Activated T-cell treated with anti-CD3 and anti-CD28 coated beads, Interleukin-2, amount 50 U/mL, for 24 hours (primary cell): ENCODE data around the gene CASP1.
"Not testable (repeated sequence)": the region's sequence is repeated elsewhere in the genome, so short reads cannot be mapped to it uniquely, and the experiment has no call there.

Experiments used
- DNase-seq: peaks from one replicate; pipeline ENCODE4 v3.0.0-alpha.2; 2020
- H3K27ac Mint-ChIP-seq: 2 replicates; pipeline ENCODE4 v1.8.0; 2020; ENCODE audit warnings: mild to moderate bottlenecking, mixed read lengths
- H3K27me3 Mint-ChIP-seq: 2 replicates; pipeline ENCODE4 v1.8.0; 2020; ENCODE audit warnings: mixed read lengths
- H3K36me3 Mint-ChIP-seq: 2 replicates; pipeline ENCODE4 v1.8.0; 2020; ENCODE audit warnings: low read depth, mixed read lengths
- H3K4me1 Mint-ChIP-seq: 2 replicates; pipeline ENCODE4 v1.8.0; 2020; ENCODE audit warnings: low read depth, mixed read lengths
- H3K4me3 Mint-ChIP-seq: 2 replicates; pipeline ENCODE4 v1.8.0; 2020; ENCODE audit warnings: mild to moderate bottlenecking, moderate library complexity, mixed read lengths
- H3K9me3 Mint-ChIP-seq: 2 replicates; pipeline ENCODE4 v1.8.0; 2020; ENCODE audit warnings: mixed read lengths

CASP1 gene

GRCh38 chr11:105056446-105056845 lies 21.5 kb upstream of the CASP1 start:
- H3K27ac Mint-ChIP-seq = no peak overlapping the region
- no peak overlapping the region for H3K4me3 Mint-ChIP-seq
- H3K36me3 Mint-ChIP-seq = no peaks in the 10 kb centered on the region
- H3K27me3 Mint-ChIP-seq = peaks cover 3% of the 10 kb centered on the region
- no peaks in the 10 kb centered on the region for H3K4me1 Mint-ChIP-seq
- DNase-seq = no peak
- H3K9me3 Mint-ChIP-seq = no peaks in the 10 kb centered on the region

- no peaks in the 10 kb centered on the region for H3K9me3 Mint-ChIP-seq
- no peaks in the 10 kb centered on the region for H3K27me3 Mint-ChIP-seq
- H3K27ac Mint-ChIP-seq = no peak overlapping the region
- no peaks in the 10 kb centered on the region for H3K36me3 Mint-ChIP-seq
- H3K4me1 Mint-ChIP-seq = no peaks in the 10 kb centered on the region
- no peak for DNase-seq
- no peak overlapping the region for H3K4me3 Mint-ChIP-seq
Measured at GRCh38 chr11:105054723-105055493, 20.0 kb upstream of the CASP1 start.

DNA sequence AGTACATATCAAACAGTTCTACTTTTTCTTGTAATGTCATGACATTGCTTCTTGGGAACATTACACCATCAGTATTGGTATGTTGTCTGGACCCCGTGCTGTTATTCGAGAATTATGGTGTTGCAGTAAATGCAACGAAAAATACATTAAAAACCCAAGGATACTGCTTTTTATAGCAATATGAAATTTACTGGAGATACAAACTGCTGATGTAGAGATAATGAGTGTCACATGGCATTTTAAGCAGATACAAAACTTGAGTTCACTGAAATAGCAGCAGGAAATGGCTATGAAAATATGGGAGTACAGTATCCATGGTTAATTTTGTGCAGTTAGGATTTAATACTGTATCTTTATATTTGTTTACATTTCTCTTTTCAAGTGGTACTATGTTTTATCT lies 17.5 kb upstream of the CASP1 start:
- no peak for DNase-seq
- Mint-ChIP-seq H3K27me3 (no peaks in the 10 kb centered on the region), H3K27ac (no peak overlapping the region), H3K9me3 (no peaks in the 10 kb centered on the region), H3K4me1 (peaks cover under 1% of the 10 kb centered on the region), H3K4me3 (no peak overlapping the region), H3K36me3 (no peaks in the 10 kb centered on the region)

DNA sequence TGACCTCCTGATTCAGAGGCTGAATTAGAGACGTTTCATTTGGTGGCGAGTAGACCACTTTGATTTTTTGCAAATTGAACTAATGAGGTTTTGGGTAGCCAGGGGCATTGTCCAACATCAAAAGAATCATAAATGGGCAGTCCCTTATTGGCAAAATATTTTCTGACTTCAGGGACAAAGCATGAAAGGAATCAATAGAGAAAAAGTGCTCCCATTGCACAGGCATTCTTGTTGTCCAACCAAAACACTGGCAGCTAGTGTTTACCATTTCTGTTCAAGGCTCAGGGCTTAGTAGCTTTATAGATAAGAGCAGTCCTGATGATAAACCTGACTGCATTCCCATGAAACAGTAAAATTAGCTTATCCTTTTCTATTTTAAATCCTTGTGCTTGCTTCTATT lies 16.6 kb upstream of the CASP1 start:
- H3K9me3 Mint-ChIP-seq = no peaks in the 10 kb centered on the region
- no peaks in the 10 kb centered on the region for H3K36me3 Mint-ChIP-seq
- DNase-seq = no peak
- no peak overlapping the region for H3K27ac Mint-ChIP-seq
- H3K4me3 Mint-ChIP-seq = no peak overlapping the region
- no peaks in the 10 kb centered on the region for H3K27me3 Mint-ChIP-seq
- peaks cover 10% of the 10 kb centered on the region for H3K4me1 Mint-ChIP-seq

DNA sequence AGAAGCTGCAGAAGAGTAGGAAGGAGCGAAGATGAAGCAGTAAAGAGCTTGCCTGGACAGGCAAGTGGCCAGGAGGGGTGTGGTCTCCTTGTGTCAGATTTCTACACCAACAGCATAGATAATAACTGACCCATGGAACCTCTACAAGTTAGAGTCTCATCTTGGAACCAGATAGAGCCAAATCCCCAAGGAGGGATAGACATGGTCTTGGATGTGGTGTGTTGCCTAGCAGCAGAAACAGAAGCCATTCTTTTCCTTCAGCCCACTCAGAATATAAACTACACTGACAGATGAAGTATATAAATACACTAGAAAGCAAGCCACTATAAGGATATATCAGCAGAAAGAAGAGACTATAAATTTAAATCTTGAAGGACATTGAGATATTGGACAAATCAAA lies 14.5 kb upstream of the CASP1 start:
- no peak overlapping the region for H3K27ac Mint-ChIP-seq
- no peaks in the 10 kb centered on the region for H3K27me3 Mint-ChIP-seq
- no peak overlapping the region for H3K4me3 Mint-ChIP-seq
- H3K36me3 Mint-ChIP-seq = peaks cover 2% of the 10 kb centered on the region
- no peak for DNase-seq
- H3K4me1 Mint-ChIP-seq = peaks cover 26% of the 10 kb centered on the region
- no peaks in the 10 kb centered on the region for H3K9me3 Mint-ChIP-seq

- H3K36me3 Mint-ChIP-seq = peaks cover 5% of the 10 kb centered on the region
- no peak for DNase-seq
- no peak overlapping the region for H3K27ac Mint-ChIP-seq
- H3K27me3 Mint-ChIP-seq = no peaks in the 10 kb centered on the region
- no peaks in the 10 kb centered on the region for H3K9me3 Mint-ChIP-seq
- peaks cover 49% of the 10 kb centered on the region for H3K4me1 Mint-ChIP-seq
- H3K4me3 Mint-ChIP-seq = no peak overlapping the region
Measured at GRCh38 chr11:105046898-105047579, 12.1 kb upstream of the CASP1 start.

GRCh38 chr11:105045676-105046296 lies 10.8 kb upstream of the CASP1 start:
- Mint-ChIP-seq H3K36me3 (peaks cover 15% of the 10 kb centered on the region), H3K4me1 (peaks cover 57% of the 10 kb centered on the region), H3K4me3 (peak overlapping the region; percentile 82), H3K9me3 (no peaks in the 10 kb centered on the region), H3K27ac (peak overlapping the region; percentile 75), H3K27me3 (no peaks in the 10 kb centered on the region)
- DNase-seq = no peak

DNA sequence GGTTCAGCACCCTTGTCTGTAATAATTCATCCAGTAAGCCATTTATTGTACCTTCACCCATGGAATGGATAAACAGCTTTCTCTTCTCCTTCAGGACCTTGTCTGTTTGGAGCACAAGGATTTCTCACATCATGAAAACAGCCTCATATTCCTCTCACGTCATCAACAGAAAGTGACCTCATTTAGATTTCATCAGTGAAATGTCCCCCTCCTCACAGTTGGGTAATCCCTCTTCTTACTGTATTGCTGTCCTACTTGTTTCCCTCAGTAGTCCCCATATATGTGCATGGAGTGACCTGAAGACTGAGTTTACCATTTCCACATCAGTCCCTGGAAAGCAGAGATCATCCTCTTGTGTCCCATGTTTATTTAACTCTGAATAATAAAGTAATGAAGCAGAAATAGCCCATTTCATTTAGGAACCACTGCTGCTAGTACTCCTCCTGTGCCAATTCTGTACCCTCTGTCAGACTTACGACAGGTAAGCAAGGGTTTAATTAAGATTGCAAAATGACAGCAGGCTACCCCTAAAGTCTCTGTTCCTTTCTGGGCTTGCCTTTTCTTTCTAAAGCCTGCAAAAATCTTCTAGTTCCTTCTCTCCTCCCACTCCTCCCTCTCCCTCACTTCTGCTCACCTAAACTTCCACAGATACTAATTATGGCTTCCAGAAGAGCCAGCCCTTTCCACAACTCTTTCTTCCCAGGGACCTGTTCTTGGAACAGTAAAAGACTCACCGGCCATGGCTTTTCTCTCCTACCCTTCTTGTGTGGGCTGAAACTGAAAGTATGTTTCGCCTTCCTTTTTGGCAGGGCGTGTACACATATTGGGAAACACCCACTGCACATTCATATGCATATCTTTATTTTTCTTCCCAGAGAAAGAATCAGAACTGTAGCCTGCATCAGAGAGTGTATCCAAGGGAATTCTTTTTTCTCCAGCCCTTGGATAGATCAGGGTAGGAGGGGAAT lies 9.9 kb upstream of the CASP1 start, which contains the start of gene CARD16:
Gene CARD16, minus strand, starts transcription at position 779 of the 968 bp plus-strand sequence. Its CDS starts 38 bp downstream, at position 741.
- peaks cover 58% of the 10 kb centered on the region for H3K4me1 Mint-ChIP-seq

DNA sequence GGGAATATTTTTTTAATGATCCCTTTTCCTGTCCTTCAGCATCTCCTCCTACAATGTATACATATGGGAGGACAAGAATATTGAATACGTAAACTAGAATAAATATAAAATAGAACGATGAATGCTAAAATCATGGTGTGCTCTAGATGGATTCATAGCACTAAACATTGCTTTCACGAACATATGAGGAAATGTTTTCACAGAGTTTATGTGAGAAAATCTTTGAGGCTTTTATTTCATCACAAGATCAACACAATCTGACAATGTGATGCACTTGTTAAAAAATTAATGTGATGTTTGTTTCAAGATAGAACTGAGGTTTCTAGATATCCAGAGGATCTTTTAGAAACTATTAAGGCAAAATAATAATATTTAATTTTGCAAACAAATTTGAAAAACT lies 7.2 kb upstream of the CASP1 start:
- Mint-ChIP-seq H3K4me3 (no peak overlapping the region), H3K27me3 (no peaks in the 10 kb centered on the region), H3K9me3 (peaks cover 3% of the 10 kb centered on the region), H3K27ac (no peak overlapping the region), H3K36me3 (peaks cover 44% of the 10 kb centered on the region), H3K4me1 (peaks cover 62% of the 10 kb centered on the region)
- no peak for DNase-seq

More for the DNA sequence above, 9.9 kb upstream of the CASP1 start, which contains the start of gene CARD16:
- peak within 1 kb of the TSS; percentile 82 for H3K4me3 Mint-ChIP-seq
- not testable (repeated sequence) for H3K27me3 Mint-ChIP-seq, H3K9me3 Mint-ChIP-seq, DNase-seq
- H3K27ac Mint-ChIP-seq = peak within 1 kb of the TSS; percentile 94
- peaks cover 25% of the 10 kb centered on the region for H3K36me3 Mint-ChIP-seq

DNA sequence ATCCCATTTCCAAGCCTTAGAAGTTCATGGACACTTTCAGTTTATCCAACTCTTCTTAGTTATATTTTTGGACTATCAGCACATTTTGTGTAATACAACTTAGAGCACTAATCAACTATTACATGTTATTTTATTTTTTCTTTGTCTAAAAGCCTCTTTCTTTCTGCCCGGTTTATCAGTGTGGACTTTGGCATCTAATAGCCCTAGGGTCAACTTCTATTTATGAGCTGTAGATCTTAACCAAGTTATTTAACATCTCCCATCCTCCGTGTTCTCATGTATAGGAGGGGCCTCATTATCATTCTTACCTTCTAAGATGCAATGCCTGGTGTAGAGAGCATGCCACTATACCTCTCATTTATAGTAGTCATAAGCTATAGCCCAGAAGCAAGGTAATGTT lies 5.8 kb upstream of the CASP1 start:
- Mint-ChIP-seq H3K4me3 (no peak overlapping the region), H3K36me3 (peaks cover 44% of the 10 kb centered on the region), H3K27ac (no peak overlapping the region), H3K9me3 (peaks cover 3% of the 10 kb centered on the region), H3K4me1 (peaks cover 61% of the 10 kb centered on the region), H3K27me3 (no peaks in the 10 kb centered on the region)
- no peak for DNase-seq

- H3K36me3 Mint-ChIP-seq = peaks cover 41% of the 10 kb centered on the region
- H3K27me3 Mint-ChIP-seq, H3K9me3 Mint-ChIP-seq, DNase-seq: not testable (repeated sequence)
- peak overlapping the region; percentile 86 for H3K4me3 Mint-ChIP-seq
- H3K27ac Mint-ChIP-seq = peak overlapping the region; percentile 96
- peaks cover 59% of the 10 kb centered on the region for H3K4me1 Mint-ChIP-seq
Measured at GRCh38 chr11:105034388-105034787, 556 bp downstream of the CASP1 start.

DNA sequence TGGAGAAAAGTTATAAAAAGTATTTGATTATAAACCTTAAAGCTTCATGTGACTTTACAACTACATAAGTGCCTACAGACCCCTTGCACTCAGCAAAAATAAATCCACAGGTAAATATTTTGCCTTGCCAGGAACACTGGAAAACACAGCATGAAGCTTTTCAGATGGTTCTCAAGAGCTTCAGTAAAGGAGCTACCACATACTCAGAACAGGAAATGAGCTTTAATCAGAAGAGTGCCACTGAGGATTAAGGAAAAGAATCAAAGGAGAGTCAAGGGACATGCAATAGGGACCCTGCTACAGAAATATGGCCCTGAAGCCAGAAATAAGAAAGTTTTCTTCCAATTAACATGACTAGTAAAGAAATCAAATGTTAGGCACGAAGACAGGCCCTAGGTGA lies 1.2 kb downstream of the CASP1 start:
- H3K9me3 Mint-ChIP-seq = peaks cover 3% of the 10 kb centered on the region
- H3K27me3 Mint-ChIP-seq = no peaks in the 10 kb centered on the region
- peak overlapping the region; percentile 86 for H3K4me3 Mint-ChIP-seq
- peaks cover 63% of the 10 kb centered on the region for H3K4me1 Mint-ChIP-seq
- no peak for DNase-seq
- peaks cover 44% of the 10 kb centered on the region for H3K36me3 Mint-ChIP-seq
- H3K27ac Mint-ChIP-seq = peak overlapping the region; percentile 96

GRCh38 chr11:105033343-105033742 lies 1.6 kb downstream of the CASP1 start:
- peaks cover 64% of the 10 kb centered on the region for H3K4me1 Mint-ChIP-seq
- no peak for DNase-seq
- peak overlapping the region; percentile 83 for H3K27ac Mint-ChIP-seq
- H3K27me3 Mint-ChIP-seq = no peaks in the 10 kb centered on the region
- H3K36me3 Mint-ChIP-seq = peaks cover 44% of the 10 kb centered on the region
- peaks cover 3% of the 10 kb centered on the region for H3K9me3 Mint-ChIP-seq
- H3K4me3 Mint-ChIP-seq = peak overlapping the region; percentile 86

- DNase-seq = no peak
- H3K36me3 Mint-ChIP-seq = peaks cover 42% of the 10 kb centered on the region
- H3K9me3 Mint-ChIP-seq = no peaks in the 10 kb centered on the region
- no peaks in the 10 kb centered on the region for H3K27me3 Mint-ChIP-seq
- peak overlapping the region; percentile 56 for H3K27ac Mint-ChIP-seq
- peaks cover 65% of the 10 kb centered on the region for H3K4me1 Mint-ChIP-seq
- peak overlapping the region; percentile 86 for H3K4me3 Mint-ChIP-seq
Measured at GRCh38 chr11:105032495-105032894, 2.4 kb downstream of the CASP1 start.
